ENCODE results near the gene KRTAP10-7. TPM values are rescaled to one million over a fixed set of nuclear protein-coding genes. Genes with fewer than 3 reads are reported as not detected.
"Not testable (repeated sequence)": the region's sequence is repeated elsewhere in the genome, so short reads cannot be mapped to it uniquely, and the experiment has no call there.

The KRTAP10-7 gene
- total RNA-seq, 2 donors from 2014 or later = not detected

DNA sequence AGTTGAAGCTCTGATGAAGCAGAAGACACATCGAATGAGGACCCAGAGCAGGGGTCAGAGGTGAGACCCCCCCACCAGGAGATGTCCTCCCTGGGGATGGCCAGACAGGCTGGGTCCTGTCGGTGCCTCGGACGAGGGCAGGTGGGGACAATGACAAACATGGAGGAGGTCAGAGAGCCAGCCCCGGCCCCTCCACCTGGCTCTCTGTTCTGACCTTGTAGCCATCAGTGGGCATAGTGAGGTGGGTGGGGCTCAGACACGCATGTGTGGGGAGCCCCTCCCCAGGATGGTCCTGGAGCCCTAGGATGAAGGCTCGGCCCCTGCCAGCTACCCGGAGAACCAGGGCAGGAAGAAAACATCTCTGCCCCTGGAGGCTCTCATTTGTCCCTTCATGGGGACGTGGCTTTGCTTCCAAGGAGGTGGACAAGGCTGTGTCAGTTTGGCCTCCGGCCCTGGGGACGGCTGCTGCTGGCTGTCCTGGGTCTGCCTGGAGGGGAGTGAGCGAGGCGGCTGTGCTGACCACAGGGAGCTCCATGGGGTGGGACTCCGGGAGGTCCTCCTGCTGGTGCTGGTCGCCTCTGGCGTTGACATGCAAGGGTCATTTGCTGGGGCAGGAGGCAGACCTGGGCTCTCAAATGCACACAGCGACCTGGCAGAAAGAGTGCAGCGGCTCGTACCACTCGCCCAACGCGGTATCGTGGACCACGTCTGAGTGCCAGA is 10.7 kb upstream of the KRTAP10-7 start:
- no peak overlapping the region for H3K4me3 ChIP-seq
- TF ChIP-seq CTCF (IDR thresholded peaks at IDR 0.05) = no peak
- H3K27ac ChIP-seq = no peak overlapping the region
- no peaks in the 10 kb centered on the region for H3K4me1 ChIP-seq (ENCODE audit: control insufficient read depth in 1 of 2, low read depth in 2 of 2)
- H3K27me3 ChIP-seq (replicated peaks; ENCODE audit: insufficient read depth) = no peaks in the 10 kb centered on the region
- no peak for ATAC-seq (ENCODE audit: insufficient number of reproducible peaks, low FRiP score, low read depth)
- no peaks in the 10 kb centered on the region for H3K9me3 ChIP-seq
- no peaks in the 10 kb centered on the region for H3K36me3 ChIP-seq
- no peak for DNase-seq (ENCODE audit: low spot score)

DNA sequence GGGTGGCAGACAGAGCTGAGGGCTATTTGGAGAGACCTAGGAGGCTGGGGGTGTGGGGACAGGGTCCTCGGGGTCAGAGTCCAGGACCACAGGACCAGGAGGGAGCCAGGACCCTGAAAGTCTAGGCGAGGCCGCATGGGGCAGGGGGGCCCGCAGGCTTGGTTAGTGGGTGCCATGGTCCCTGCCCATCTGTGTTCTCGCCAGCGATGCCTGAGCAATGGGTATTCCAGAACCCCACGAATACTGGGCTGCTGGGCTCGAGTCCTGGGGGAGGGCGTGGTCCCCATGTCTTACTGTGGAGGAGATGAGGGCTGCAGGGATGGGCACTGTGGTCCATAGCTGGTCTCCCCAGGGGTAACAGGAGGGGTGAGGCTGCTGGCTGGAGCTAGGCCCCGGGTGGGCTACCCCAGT is 10.1 kb upstream of the KRTAP10-7 start:
- Histone ChIP-seq H3K27ac (no peak overlapping the region), H3K4me3 (no peak overlapping the region), H3K9me3 (no peaks in the 10 kb centered on the region), H3K4me1 (ENCODE audit: control insufficient read depth in 1 of 2, low read depth in 2 of 2) (no peaks in the 10 kb centered on the region), H3K36me3 (no peaks in the 10 kb centered on the region), H3K27me3 (replicated peaks; ENCODE audit: insufficient read depth) (no peaks in the 10 kb centered on the region)
- ATAC-seq (ENCODE audit: insufficient number of reproducible peaks, low FRiP score, low read depth) (no peak), DNase-seq (ENCODE audit: low spot score) (no peak)
- no peak for TF ChIP-seq CTCF (IDR thresholded peaks at IDR 0.05)

- H3K36me3 ChIP-seq; H3K27me3 ChIP-seq (replicated peaks; ENCODE audit: insufficient read depth); DNase-seq (ENCODE audit: low spot score); H3K4me3 ChIP-seq; H3K4me1 ChIP-seq (ENCODE audit: control insufficient read depth in 1 of 2, low read depth in 2 of 2); H3K27ac ChIP-seq; H3K9me3 ChIP-seq; ATAC-seq (ENCODE audit: insufficient number of reproducible peaks, low FRiP score, low read depth): not testable (repeated sequence)
Measured at GRCh38 chr21:44590897-44591800, 9.2 kb upstream of the KRTAP10-7 start.

- H3K9me3 ChIP-seq; H3K4me1 ChIP-seq (ENCODE audit: control insufficient read depth in 1 of 2, low read depth in 2 of 2); H3K27ac ChIP-seq; DNase-seq (ENCODE audit: low spot score); H3K4me3 ChIP-seq; H3K27me3 ChIP-seq (replicated peaks; ENCODE audit: insufficient read depth); H3K36me3 ChIP-seq; ATAC-seq (ENCODE audit: insufficient number of reproducible peaks, low FRiP score, low read depth): not testable (repeated sequence)
Measured at GRCh38 chr21:44591801-44592130, 8.6 kb upstream of the KRTAP10-7 start.

DNA sequence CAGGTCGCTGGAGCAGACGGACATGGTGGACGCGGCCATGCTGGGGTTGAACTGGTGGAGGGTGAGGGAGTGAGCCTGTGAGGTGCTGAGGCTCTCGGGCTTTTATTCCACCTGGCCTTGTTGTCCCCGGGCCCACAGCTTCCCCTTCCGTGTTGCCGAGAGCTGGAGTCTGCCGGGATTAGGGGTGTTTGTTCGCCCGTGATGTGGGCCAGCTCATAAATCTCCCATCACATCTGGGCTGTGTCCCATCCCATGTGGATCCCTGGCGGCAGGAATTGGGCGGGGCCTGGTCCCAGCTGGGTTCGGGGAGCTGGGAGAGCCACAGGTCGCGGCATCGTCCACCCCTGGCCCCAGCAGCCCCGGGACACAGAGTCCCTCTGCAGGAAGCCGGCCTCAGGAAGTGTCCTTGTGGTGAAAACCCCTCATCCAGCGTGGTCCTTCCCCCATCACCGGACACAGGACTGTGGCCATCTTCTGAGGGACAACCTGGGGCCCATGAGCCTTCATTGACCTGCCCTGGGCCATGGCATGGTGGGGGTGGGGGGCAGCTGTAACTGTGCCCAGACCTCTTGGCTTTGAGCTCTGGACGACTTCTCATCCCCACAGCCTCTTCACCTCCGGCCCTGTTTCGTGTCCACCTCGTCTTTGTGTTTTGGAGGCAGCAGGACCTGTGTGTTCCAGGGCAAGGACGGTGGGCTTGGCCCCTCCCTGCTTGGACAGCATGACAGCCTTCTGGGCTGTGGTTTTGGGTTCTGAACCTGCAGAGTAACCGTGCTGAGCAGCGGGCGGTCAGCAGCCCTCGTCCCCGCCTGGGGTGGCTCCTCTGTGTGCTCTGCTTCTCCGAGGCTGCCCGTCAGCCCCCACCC is 7.7 kb upstream of the KRTAP10-7 start, which contains the start of gene KRTAP10-6:
Gene KRTAP10-6 (minus strand): TSS at position 60 of the 866 bp plus-strand sequence. CDS start 21 bp downstream, at position 39.
- DNase-seq (ENCODE audit: low spot score) = no peak
- Histone ChIP-seq H3K4me1 (ENCODE audit: control insufficient read depth in 1 of 2, low read depth in 2 of 2) (no peaks in the 10 kb centered on the region), H3K27ac (no peak within 1 kb of the TSS), H3K36me3 (no peaks in the 10 kb centered on the region), H3K27me3 (replicated peaks; ENCODE audit: insufficient read depth) (no peaks in the 10 kb centered on the region), H3K4me3 (no peak within 1 kb of the TSS), H3K9me3 (no peaks in the 10 kb centered on the region)
- ATAC-seq (ENCODE audit: insufficient number of reproducible peaks, low FRiP score, low read depth) = no peak
- no peak for TF ChIP-seq CTCF (IDR thresholded peaks at IDR 0.05)
